C4-2B (cell line): ENCODE measurements around the gene PPP1R7.

Experiments
- H3K27ac ChIP-seq: fragments of 450-650 bp; 2 replicates; pipeline ENCODE4 v1.5.1; 2017
- CTCF ChIP-seq: fragments of 450-650 bp; conservative IDR thresholded peaks from 2 replicates; pipeline ENCODE4 v1.5.1; 2017; ENCODE audit warnings: mild to moderate bottlenecking
- ZFX ChIP-seq: fragments of 450-650 bp; IDR thresholded peaks from 2 replicates; pipeline ENCODE4 v1.6.1; 2017

The PPP1R7 gene

GRCh38 chr2:241216211-241216761, 66.0 kb downstream of the PPP1R7 start:
- no peak overlapping the region for H3K27ac ChIP-seq
- TF ChIP-seq CTCF, result no peak
- no peak for TF ChIP-seq ZFX

GRCh38 chr2:241217320-241218031, 67.2 kb downstream of the PPP1R7 start:
- TF ChIP-seq CTCF (no peak), ZFX (no peak)
- no peak overlapping the region for H3K27ac ChIP-seq

- no peak for TF ChIP-seq ZFX
- peak; percentile 51 for TF ChIP-seq CTCF
- peak overlapping the region; percentile 56 for H3K27ac ChIP-seq
Observed at GRCh38 chr2:241218131-241219029, 68.1 kb downstream of the PPP1R7 start.

GRCh38 chr2:241219030-241219382, 68.7 kb downstream of the PPP1R7 start:
- no peak; the same call in 1 of the 2 replicates for TF ChIP-seq CTCF
- TF ChIP-seq ZFX, result no peak
- H3K27ac ChIP-seq, result no peak overlapping the region; the same call in 1 of the 2 replicates

- TF ChIP-seq ZFX (no peak), CTCF (no peak)
- H3K27ac ChIP-seq, result no peak overlapping the region
Observed at GRCh38 chr2:241219856-241220356, 69.6 kb downstream of the PPP1R7 start.

- TF ChIP-seq CTCF, result no peak
- TF ChIP-seq ZFX, result no peak
- H3K27ac ChIP-seq, result no peak overlapping the region
Observed at GRCh38 chr2:241223211-241224017, 73.1 kb downstream of the PPP1R7 start.
